ENCODE measurements around the gene C4orf33. TPM values are rescaled to one million over a fixed set of nuclear protein-coding genes. Genes with fewer than 3 reads are reported as not detected.

C4orf33 gene
- total RNA-seq, 4 donors from 2014 or later: 3.7 to 8.5 (median 7.0) TPM

DNA sequence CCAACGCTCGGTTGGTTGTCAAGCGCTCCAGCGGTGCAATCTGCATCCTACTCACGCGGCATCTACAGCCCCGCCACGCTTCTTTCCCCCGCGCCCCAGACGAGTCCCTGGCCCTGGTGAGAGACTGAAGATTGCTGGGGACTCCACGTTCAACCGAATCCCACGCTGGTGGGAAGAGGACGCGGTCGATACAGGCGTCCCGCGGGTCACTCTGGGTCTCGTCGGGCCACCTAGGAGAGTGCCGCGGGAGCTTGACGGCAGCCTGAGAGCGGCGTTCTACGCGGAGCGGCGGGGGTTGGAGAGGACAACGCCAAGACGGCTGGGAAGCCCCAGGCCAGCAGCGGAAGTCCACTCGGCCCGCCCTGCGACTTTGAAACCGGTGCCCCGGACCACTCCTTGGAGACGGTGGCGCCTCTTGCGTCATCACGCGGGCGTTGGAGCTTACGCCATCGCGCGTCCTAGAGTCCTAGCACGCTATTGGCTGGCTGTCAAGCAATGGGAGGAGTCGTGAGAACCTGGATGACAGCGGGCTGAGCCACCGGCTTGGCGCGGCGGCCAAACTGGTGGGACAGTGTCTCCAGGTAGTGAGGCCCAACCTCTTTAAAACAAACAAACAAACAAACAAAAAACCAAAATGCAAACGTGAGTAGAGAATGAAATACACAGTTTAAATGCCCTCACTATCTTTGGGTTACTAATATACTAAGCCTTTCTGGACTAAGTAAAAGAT lies 2.6 kb upstream of the C4orf33 start, which contains the start of gene SCLT1:
SCLT1 (minus strand) TSS at position 349 of the 730 bp plus-strand sequence. CDS start 436 bp downstream, outside the sequence.
- DNase-seq (ENCODE audit: low spot score in 2 of 2): peak; percentile 98 to 100
- intact Hi-C loops (cut with DNase I; ENCODE audit: low total_unique reads): no loop called here
- TF ChIP-seq, protein P1, sequence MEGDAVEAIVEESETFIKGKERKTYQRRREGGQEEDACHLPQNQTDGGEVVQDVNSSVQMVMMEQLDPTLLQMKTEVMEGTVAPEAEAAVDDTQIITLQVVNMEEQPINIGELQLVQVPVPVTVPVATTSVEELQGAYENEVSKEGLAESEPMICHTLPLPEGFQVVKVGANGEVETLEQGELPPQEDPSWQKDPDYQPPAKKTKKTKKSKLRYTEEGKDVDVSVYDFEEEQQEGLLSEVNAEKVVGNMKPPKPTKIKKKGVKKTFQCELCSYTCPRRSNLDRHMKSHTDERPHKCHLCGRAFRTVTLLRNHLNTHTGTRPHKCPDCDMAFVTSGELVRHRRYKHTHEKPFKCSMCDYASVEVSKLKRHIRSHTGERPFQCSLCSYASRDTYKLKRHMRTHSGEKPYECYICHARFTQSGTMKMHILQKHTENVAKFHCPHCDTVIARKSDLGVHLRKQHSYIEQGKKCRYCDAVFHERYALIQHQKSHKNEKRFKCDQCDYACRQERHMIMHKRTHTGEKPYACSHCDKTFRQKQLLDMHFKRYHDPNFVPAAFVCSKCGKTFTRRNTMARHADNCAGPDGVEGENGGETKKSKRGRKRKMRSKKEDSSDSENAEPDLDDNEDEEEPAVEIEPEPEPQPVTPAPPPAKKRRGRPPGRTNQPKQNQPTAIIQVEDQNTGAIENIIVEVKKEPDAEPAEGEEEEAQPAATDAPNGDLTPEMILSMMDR (IDR thresholded peaks at IDR 0.05): no peak
- no peak for TF ChIP-seq POLR2A (IDR thresholded peaks at IDR 0.05)
- H3K4me3 ChIP-seq (ENCODE audit: low read depth, poor library complexity, severe bottlenecking): peak within 1 kb of the TSS; percentile 86
- 0% methylated on average over 34 to 51 of the region's 57 CpGs for WGBS, 2 donors

DNA sequence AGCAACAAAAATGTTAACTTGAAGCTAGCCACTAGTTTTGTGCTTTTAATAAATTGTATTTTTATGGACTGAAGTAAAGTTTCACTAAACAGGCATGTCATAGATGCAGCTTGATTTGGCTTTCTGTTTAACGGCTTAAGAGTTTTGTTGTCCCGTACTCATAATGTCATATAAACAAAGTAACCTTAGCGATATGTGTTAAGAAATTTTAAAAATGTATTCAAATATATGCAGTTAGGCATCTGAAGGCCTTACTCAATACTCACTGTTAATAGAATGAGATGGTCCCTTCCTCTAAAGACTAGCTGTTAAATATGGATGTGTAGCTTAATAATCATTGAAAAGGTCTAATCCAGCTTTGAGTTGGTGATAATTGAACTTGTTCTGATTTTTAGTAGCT lies 1.6 kb upstream of the C4orf33 start:
- intact Hi-C loops (cut with DNase I; ENCODE audit: low total_unique reads): no loop called here

DNA sequence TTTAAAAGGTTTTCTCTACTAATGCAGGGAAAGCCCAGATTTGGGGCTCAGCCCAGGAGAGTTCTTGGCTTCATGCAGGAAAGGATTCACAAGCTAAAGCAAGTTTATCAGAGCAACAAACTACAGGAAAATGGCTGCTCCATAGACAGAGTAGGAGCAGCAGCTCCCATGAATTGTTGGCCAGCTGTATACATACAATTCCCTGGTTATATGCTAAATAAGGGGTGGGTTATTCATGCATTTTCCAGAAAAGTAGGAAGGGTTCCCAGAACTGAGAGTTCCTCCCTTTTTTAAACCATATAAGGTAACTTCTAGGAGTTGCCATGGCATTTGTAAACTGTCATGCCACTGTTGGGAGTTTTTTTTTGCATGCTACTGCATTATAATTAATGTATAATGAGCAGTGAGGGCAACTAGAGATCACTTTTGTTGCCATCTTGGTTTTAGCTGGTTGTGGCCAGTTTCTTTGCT lies 2.6 kb downstream of the C4orf33 start:
- intact Hi-C loops (cut with DNase I; ENCODE audit: low total_unique reads): no loop called here
- no peak for DNase-seq (ENCODE audit: low spot score in 2 of 2)
- no peak overlapping the region for H3K4me3 ChIP-seq (ENCODE audit: low read depth, poor library complexity, severe bottlenecking)
- TF ChIP-seq POLR2A (IDR thresholded peaks at IDR 0.05): no peak
- TF ChIP-seq, protein P1 (IDR thresholded peaks at IDR 0.05): no peak

More for the DNA sequence above, 1.6 kb upstream of the C4orf33 start:
- WGBS, 2 donors: 51 to 62% methylated on average over 3 of the region's 3 CpGs
- DNase-seq (ENCODE audit: low spot score in 2 of 2): no peak
- TF ChIP-seq POLR2A (IDR thresholded peaks at IDR 0.05): no peak
- TF ChIP-seq, protein P1 (IDR thresholded peaks at IDR 0.05): no peak
- H3K4me3 ChIP-seq (ENCODE audit: low read depth, poor library complexity, severe bottlenecking): no peak overlapping the region

DNA sequence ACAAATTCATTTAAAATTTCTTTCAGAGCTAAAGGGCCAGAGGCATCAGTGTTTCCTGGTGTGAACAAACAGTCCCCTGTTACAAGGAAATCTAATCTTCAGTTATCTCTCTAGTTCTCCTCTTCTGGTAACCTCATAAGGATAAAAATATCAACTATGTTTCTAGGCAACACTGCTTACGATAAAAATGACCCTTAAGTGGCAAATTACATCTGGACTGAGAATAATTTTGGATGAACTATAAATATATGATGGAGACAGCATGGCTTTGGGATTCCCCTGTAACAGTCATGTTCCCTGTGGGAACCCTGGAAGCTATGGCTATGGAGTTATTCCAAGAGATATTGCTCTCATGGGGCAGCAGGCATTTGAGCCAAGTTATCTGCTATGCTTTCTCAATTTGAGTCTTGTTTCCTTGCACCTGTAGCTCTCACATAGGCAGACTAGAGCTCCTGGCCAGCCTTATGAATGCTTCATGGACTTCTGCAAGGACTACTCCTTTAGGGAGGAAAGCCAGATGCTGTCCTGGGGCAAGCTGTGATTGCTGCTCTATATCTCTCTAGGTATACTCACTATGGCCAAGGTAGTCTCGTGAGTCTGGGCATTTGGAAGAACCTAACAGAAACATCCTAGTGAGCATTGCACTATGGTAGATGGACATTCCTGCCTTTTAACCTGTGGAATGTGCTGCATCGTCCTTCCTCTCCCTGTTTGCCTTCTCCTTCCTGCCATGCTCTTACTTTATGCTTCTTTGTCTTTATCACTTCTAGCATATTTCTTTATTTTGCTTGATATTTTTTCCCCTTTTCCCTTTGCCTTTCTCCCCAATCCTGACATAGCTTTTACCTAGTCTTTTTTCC lies 14.2 kb downstream of the C4orf33 start:
- TF ChIP-seq, protein P1 (IDR thresholded peaks at IDR 0.05): no peak
- TF ChIP-seq POLR2A (IDR thresholded peaks at IDR 0.05): no peak
- no peak overlapping the region for H3K4me3 ChIP-seq (ENCODE audit: low read depth, poor library complexity, severe bottlenecking)
- WGBS, 2 donors: 82 to 90% methylated on average over 3 of the region's 3 CpGs
- DNase-seq (ENCODE audit: low spot score in 2 of 2): no peak
- intact Hi-C loops (cut with DNase I; ENCODE audit: low total_unique reads): no loop called here

DNA sequence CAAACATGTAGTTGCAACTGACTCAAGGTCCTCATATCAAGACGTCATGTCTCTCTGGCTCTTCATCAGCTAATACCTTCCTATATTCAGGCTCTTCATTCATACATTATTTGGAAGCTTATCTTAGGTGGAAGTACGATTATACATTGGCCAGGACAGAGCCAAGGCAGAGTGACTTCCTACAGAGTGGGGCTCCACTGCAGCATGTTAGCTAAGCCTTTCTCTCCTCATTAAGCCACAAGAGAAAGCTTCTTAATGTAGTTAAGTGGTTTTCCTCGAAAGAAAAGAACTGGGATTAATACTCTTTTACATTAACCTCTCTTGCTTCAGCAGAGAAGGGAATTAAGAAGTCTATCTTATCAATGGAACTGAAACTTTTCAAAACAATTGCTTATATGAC lies 15.0 kb downstream of the C4orf33 start:
- no peak overlapping the region for H3K4me3 ChIP-seq (ENCODE audit: low read depth, poor library complexity, severe bottlenecking)
- WGBS, 2 donors: 82 to 94% methylated on average over 3 of the region's 3 CpGs
- TF ChIP-seq, protein P1 (IDR thresholded peaks at IDR 0.05): no peak
- TF ChIP-seq POLR2A (IDR thresholded peaks at IDR 0.05): no peak
- DNase-seq (ENCODE audit: low spot score in 2 of 2): no peak
- intact Hi-C loops (cut with DNase I; ENCODE audit: low total_unique reads): no loop called here

Measured in lower leg skin (tissue), 4 donors.